Stimulated activated CD8-positive, alpha-beta memory T cell treated with anti-CD3 and anti-CD28 coated beads, Interleukin-15, amount 100 ng/mL, for 4 hours (primary cell): ENCODE measurements around the gene RCN2.
"Not testable (repeated sequence)": the region's sequence is repeated elsewhere in the genome, so short reads cannot be mapped to it uniquely, and the experiment has no call there.

ENCODE experiments used
- DNase-seq, 2 donors: peaks; one replicate each; pipeline ENCODE4 v3.0.0-alpha.2; 2020; ENCODE audit warnings: low read depth in 2 of 2

The RCN2 gene

GRCh38 chr15:76932135-76932966 lies 802 bp downstream of the RCN2 start:
- DNase-seq, result no peak

- no peak for DNase-seq
Observed at GRCh38 chr15:76935620-76936019, 4.1 kb downstream of the RCN2 start.

DNA sequence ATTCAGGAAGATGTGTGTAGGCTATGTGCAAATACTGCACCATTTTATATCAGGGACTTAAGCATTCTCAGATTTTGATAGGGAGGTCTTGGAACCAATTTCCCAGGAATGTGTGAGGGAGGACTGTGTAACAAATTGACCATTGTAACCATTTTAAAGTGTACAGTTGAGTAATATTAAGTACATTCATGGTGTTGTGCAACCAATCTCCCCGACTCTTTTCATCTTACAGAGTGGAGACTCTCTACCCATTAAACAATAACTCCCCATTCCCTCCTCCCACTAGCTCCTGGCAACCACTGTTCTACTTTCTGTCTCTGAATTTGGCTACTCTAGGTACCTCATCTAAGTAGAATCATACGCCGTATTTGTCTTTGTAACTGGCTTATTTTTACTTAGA lies 5.1 kb downstream of the RCN2 start:
- no peak for DNase-seq

GRCh38 chr15:76938752-76939151 lies 7.2 kb downstream of the RCN2 start:
- no peak for DNase-seq

- no peak for DNase-seq
Observed at GRCh38 chr15:76939715-76940114, 8.2 kb downstream of the RCN2 start.

- DNase-seq, result no peak
Observed at GRCh38 chr15:76941636-76942035, 10.1 kb downstream of the RCN2 start.

DNA sequence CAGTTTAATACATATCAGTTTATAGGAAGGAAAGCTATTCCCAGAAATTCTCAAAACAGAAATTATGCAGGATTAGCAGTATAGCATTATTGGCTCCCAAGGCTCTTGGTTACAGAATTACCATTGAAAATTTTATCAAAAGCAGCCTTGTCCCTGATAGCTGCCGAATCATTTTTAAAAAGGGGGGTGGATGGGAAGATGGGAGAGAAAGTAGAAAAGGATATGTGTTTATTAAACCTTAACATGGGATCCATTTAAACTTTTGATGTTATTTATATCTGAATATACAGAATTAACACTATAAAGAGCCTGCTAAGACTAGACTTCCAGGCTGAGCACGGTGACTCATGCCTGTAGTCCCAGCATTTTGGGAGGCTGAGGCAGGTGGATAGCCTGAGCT lies 10.8 kb downstream of the RCN2 start:
- no peak for DNase-seq

GRCh38 chr15:76945494-76946093 lies 14.0 kb downstream of the RCN2 start:
- no peak for DNase-seq

DNA sequence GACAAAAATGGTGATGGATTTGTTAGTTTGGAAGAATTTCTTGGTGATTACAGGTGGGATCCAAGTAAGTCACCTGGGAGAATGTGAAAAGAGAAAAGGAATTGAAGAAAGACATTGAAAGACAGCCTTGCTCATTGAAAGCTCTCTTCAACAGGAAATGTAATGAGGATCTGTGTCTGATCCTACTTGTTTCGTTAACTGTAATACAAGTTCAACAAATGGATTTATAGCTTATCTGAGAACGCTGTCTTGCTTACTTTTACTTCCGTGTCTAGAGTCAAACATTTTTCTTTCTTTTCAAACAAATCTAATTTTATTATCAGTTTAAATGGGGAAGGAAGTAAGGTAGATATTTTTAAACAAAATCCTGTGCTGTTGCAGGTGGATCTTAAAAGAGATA lies 15.9 kb downstream of the RCN2 start:
- no peak for DNase-seq

GRCh38 chr15:76951220-76951619 lies 19.7 kb downstream of the RCN2 start:
- DNase-seq, result no peak

DNA sequence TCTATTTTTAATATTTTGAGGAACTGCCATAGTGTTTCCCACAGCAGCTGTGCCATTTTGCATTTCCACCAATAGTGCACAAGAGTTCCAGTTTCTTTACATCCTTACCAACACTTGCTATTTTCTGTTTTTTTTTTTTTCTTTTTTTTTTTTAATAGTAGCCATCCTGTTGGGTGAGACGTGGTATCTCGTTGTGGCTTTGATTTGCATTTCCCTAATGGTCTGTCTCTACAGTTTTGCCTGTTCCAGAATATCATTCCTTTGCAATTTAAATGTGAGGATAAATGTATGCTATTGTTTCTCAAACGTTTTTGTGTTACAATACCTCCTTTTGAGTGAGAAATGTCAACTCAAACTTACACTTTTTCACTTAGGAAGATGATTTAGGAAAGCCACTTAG lies 22.4 kb downstream of the RCN2 start:
- no peak for DNase-seq

DNA sequence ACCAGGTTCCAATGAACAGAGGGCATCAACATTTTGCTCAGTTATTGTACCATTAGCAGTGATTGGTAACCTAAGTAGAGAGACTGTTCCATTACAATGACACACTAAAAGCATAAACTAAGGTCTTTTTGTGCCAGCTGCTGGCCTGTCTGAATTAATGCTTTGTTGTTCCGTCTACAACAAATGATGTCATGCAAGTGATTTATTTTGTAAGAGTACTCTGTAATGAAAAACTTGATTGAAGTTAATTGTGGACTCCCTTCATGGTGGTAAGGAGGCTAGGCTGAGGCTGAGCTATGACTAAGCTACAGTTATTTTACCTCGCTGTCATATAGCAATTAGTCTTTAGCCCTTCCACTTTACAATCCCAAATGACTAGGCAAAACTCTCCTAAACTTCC lies 23.2 kb downstream of the RCN2 start:
- no peak for DNase-seq

DNA sequence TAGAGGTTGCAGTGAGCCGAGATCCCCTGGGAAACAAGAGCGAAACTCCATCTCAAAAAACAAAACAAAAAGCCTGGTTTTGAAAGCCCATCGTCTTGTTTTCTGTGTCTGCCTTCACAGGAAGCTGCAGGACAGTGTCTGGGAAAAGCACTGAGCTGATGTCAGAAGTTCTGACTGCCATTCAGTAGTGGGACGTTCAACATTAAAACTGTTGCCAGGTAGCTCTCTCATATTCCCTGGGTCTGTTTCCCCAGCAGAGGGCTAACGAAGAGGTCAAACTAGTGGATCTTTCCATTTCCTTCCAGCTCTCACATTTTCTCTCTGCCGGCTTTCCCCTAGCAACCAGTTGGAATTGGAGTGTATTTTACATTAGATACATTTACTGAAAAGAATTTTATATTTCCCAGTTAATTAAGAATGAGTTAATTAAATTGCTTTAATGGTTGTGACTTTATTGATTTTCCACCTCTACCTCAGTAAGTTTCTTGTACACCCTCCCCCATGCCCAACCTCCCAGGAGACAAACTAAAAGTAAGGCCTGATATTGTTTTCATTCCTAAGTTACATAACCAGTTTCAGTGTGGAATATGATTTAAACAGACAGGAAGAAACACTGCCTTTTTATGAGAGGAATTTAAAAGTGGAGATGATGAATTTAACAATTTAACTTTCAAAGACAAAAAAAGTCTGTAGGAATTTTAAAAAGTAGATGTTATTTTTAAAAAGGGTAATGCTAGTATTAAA lies 29.9 kb downstream of the RCN2 start:
- no peak for DNase-seq

GRCh38 chr15:76962337-76963013 lies 30.9 kb downstream of the RCN2 start:
- DNase-seq, result no peak

GRCh38 chr15:76963596-76963995 lies 32.0 kb downstream of the RCN2 start:
- DNase-seq, result no peak

GRCh38 chr15:76964157-76964556 lies 32.6 kb downstream of the RCN2 start:
- DNase-seq, result no peak

DNA sequence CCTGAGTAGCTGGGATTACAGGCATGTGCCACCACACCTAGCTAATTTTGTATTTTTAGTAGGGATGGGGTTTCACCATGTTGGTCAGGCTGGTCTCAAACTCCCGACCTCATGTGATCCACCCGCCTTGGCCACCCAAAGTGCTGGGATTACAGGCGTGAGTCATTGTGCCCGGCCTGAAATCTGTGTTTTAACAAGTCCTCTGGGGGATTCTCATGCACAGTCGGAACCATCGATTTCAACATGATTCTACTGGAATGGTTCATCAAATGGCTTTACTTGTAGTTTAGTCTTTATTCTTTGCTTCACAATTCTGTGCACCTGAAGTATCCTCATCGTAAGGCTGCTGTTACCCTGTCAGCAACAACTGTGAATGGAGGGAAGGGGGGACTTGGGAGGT lies 34.5 kb downstream of the RCN2 start:
- DNase-seq, result not testable (repeated sequence)

GRCh38 chr15:76967067-76967466 lies 35.5 kb downstream of the RCN2 start:
- DNase-seq, result no peak

GRCh38 chr15:76968306-76968705 lies 36.8 kb downstream of the RCN2 start:
- no peak for DNase-seq

- no peak for DNase-seq
Observed at GRCh38 chr15:76972389-76973361, 41.1 kb downstream of the RCN2 start.

DNA sequence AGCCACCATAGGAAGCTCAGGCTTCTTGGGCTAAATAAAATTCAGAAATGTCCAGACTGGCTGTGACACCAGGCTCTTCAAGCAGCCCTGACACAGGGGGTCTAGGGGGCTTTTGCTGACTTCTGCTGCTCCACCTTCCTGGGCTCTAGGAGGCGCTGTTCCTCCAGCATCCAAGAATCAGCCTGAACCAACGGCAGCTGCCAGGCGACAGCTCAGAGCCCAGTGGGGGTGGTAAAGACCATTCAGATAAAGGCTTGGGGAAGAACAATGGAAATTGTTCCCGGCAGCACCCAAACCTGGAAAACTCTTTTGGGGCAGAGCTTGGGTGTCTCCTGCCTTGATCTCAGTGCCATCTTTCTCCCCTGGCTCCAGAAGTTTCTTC lies 41.8 kb downstream of the RCN2 start:
- DNase-seq, result peak in 1 of 2 donors; percentile 55
